CD4-positive, alpha-beta T cell treated with Interleukin-10 for 1 hour (primary cell): ENCODE results near the gene ARMC9.
"Not testable (repeated sequence)": the region's sequence is repeated elsewhere in the genome, so short reads cannot be mapped to it uniquely, and the experiment has no call there.

ENCODE experiments used
- DNase-seq: peaks from one replicate; pipeline ENCODE4 v3.0.0-alpha.2; 2020

Gene ARMC9

DNA sequence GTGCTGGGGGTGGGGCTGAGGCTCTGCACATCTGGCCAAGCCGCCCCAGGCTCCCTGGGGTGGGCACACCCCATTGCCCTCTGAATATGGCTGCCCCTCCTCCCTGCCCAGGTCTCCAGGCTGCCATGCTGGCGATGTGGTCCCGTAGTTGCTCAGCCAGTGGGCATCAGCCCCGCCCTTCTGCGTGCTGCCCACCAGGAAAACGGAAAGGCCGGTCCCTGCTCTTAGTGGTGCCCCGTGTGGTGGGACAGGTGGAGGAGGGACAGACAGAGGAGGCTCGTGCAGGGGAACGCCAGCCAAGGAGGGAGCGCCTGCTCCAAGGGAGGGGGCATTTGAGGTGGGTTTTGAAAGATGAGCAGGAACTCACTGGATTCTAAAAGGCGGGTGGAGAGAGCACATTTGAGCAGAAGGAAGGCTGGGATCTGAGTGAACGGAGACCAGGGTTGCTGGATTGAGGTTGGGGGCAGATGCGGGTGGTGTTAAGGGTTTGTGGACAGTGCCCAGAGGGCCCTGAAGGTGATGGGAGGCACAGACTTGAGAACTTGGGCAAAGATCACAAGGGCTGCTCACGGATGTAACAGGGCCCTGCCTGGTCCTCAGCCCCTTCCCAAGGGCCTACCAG, 190.4 kb downstream of the ARMC9 start:
- no peak for DNase-seq

DNA sequence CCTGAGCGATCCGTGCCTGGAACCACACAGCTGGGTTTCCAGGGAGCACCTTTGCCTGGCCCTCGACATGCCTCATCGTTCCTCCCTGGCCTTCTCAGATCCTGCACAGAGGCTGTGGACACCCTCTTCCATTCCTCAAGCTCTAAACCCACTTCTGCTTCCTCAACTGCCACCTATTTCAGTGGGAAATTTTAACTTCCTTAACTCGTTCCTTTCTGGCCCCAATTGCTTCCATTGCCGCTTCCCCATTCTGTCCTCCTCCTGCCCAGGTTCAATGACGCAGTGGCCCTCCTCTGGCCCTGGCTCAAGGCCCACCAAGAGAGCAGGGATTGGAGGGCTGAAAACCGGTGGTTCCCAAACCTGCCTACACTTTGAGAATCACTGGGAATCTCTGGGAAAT, 192.2 kb downstream of the ARMC9 start:
- DNase-seq: no peak

DNA sequence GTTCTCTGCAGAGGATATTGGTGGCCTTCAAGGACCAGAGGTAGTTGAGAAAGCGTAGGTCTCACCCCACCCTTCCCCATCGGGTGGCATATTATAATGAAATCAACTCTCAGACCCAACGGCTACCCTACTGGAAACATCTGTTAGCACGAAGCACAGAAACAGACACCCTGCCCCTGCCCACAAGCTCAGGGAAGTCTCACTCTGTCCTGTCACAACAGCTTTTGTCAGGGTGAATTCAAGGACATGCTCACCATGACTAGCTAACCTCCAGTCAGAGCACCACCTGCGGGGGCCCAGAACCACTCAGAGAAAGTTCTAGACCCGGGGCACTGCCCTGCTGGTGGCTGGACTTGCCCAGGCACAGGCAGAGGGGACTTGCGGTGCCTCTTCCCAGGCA, 193.6 kb downstream of the ARMC9 start:
- DNase-seq: no peak

DNA sequence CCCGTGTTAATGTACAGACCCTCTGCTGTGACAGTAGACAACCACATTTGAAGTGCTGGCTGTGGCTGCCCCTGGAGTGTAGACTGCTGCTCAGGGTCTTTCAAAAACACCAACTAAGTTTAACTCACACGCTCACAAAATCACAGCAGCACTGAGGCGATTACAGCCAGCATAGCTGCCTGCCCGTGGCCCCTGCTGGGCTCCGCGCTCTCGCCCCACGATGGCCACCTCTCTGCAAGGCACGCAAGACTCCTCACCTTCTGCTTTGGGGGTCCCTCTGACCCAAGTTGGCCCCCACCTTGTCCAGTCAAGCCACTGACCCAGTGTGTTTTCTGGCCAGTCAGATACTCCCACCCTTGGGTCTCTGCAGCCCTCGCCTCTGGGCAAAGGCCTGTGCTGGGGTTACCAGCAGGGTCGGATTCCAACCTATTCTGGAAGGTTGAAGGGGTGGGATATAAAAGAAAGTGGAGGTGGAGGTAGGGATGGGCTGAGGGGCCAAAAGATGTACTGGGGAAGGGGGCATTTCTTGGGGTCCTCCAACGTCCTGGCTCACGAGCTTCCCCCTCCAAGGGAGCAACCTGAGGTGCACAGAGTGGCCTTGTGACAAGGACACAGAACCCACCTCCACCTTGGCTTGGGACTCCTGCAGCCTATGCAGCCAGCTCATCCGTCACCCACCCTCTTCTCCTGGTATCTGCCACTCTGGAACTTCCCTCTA, 194.2 kb downstream of the ARMC9 start:
- DNase-seq: no peak

DNA sequence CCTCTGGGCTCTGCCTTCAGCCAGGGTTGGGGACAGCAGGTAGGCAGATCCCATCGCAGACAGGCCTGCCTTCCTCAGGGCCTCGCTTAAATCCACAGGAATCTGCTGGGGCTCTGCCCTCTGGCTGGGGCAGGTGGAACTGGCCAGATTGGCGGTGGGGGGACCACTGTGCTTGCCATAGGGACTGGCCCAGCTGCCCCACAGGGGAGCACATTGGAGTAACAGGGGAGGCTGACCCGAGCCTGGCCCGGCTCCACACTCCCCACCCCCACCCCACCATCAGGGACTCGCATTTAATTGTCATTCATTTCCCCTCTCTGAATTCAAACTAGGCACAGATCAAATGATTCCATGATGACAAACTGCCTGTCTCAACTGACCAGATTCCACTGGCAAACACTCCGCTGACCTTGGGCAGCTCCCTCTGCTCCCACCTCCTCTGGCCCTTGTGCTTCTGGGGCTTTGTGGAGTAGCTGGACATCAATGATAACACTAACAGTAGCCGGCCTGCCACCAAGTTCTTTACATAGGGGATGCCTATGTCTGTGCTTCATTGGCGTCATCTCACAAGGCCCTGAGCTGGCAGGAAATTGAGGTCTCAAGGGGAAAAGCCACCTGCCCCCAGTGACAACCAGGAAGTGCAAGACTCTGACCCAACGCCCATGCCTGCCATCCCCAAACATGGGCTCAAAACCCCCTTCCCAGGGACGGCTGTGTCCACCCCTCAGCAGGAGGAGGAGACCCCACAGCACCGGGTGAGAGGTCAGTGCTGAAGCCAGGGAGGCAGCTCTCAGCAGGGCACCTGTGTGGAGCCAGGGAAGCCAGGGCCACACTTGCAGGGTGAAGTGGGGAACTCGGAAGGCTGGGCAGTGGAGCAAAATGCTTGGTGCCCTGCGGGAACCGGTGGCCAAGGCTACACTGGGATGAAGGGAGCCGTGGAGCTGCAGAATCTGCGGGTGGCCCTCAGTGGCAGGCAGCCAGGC, 195.0 kb downstream of the ARMC9 start:
- DNase-seq: peak; percentile 43

DNA sequence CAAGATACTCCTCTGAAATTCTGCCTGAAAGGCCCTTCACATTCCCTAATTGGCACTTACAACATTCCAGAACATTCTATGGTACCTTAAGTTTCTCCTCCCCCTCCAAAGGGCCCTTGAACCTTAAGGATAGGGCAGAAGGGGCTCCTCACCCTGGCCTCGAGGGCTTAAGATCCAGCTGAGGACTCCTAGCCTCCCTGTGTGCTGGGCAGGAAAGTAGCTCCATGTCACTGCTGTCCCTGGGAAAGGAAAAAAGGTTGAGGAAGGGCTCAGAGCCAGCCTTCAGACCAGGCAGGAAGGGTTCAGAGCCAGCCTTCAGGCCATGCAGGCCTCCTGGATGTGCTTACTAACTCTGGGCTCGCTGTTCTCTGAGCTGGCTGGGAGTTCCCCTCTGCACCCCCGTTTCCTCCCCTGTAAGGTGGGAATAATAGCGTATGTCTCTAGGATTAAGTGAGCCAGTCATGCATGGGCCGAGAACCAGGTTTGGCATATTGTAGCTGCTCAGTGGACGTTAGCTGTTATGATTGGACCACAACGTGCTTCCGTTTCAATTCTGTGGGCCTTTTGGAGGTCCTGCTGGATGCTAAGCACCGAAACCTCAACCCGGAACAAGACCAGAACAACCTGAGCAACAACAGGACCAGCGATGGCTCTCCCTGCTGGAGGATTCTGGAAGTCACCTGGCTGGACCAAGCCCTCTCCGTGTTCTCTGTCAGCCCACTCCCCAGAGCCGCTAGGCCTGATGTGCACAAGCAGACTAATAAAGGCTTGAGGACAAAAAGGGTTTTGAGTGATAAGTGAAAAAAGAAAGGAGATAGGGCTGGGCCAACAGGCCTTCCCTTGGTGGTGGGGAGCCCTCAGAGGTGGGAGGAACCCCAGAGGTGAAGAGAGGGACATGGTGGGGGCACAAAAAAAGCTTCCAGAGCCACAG, 196.0 kb downstream of the ARMC9 start:
- no peak for DNase-seq

DNA sequence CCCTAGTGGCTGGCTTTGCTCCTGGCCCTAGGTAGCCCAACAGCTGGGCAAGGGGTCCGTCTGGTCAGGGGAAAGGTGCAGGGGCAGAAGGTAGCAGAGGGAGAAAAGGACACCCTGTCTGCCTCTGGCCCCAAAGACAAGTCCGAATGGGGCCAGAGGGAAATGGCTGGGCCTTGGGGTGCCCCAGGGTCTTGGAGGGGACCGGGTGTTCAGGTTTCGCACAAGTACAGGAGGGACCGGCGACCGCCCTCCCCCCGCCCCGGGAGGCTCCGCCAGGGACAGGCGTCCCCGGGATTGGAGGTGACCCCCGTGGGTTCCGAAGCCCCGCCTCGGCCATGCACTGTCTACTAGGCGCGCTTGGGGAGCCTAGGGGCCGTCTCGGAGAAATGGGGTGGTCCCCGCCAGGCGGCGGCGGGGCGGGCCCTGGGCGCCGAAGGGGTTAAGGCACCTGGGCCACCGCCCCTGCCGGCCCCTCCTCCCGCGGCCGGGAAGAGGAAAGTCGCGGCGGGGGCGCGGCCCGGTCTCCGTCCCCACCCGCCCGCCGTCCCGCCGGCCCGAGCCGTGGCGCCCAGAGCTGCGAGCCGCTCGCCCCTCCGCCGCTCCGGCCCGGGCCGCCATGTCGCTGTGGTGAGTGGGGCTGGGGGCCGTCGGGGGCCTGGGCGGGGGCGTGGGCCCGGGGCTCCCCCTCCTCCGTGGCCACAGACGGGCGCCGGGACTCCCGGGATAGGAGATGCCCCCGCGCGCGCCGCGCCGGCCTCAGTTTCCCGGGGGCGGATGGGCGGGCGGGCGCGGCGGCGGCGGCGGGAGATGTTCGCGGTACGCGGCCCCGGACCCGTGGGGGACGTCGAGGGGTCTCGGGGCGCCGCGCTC, 197.0 kb downstream of the ARMC9 start, which contains the start of gene B3GNT7:
B3GNT7 (plus strand) TSS at position 523 of the 870 bp plus-strand sequence; CDS start at position 617, 94 bp downstream.
- DNase-seq: no peak

DNA sequence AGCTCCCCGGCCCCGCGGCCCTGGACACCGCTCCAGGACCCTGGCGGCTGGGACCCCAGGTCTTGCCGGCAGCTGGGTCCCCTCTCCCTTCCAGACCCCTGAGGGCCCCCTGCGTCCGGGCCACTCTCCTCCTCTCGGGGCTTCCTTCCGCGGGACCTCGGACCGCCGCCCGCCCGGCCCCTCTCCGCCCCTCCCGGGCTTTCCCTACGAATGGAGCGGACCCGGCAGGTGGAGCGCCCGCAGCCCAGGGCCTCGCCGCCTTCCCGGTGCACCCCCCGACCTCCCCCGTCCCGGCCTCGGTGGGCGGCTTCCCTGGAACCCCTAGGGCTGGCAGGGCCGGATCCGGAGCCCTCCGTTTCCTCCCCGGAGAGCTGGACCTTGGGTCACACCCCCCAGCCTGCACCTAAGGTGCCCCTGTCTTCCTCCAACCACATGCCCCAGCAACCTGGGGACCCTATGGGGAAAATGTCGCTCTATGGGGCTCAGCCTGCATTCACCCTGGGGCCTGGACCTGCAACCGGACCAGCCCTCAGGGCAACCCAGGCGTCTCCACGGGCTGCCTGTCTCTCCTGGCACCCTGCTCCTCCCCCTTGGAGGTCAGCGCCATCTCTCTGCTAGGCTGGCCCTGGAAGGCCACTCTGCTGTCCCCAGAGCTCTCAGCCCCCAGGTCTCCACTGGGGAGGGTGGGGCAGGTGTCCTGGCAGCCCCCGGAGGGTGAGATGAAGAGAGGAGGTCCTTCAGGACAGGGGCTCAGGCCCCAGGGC, 197.8 kb downstream of the ARMC9 start:
- no peak for DNase-seq

DNA sequence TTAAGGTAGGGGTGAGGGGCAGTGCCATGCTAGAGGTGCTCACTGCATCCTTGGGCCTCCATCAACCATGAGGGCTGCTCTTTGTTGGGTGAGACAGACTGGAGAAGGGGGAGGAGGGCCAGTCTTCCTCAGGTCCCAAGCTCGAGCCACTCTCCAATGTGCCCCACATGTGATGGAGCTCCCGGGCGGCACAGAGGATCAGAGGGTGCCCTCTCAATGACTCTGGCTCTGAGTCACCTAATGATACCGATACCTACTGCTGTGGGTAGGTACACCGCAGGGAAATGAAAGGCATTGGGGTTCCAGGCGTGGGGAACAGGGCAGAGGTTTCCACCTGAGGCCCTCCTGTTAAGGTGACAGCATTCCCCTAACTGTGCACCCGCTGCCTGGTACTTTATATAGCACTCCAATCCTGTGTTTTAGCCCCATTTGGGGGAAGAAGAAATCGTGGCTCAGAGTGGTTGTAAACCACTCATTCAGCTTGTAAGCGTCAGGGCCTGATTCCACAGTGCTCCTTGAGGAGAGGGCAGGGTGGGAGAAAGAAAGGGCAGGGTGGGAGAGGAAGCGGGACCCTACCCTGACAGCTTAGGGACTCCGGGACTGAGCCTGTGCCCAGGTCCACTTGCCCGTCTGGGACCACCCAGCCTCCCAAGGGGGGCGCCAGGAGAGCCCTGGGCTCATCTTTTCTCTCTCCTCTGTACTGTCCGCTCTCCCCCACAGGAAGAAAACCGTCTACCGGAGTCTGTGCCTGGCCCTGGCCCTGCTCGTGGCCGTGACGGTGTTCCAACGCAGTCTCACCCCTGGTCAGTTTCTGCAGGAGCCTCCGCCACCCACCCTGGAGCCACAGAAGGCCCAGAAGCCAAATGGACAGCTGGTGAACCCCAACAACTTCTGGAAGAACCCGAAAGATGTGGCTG, 198.8 kb downstream of the ARMC9 start:
- no peak for DNase-seq

DNA sequence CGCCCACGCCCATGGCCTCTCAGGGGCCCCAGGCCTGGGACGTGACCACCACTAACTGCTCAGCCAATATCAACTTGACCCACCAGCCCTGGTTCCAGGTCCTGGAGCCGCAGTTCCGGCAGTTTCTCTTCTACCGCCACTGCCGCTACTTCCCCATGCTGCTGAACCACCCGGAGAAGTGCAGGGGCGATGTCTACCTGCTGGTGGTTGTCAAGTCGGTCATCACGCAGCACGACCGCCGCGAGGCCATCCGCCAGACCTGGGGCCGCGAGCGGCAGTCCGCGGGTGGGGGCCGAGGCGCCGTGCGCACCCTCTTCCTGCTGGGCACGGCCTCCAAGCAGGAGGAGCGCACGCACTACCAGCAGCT, 199.5 kb downstream of the ARMC9 start:
- DNase-seq: no peak

DNA sequence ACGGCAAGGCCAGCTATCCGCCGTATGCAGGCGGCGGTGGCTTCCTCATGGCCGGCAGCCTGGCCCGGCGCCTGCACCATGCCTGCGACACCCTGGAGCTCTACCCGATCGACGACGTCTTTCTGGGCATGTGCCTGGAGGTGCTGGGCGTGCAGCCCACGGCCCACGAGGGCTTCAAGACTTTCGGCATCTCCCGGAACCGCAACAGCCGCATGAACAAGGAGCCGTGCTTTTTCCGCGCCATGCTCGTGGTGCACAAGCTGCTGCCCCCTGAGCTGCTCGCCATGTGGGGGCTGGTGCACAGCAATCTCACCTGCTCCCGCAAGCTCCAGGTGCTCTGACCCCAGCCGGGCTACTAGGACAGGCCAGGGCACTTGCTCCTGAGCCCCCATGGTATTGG, 200.2 kb downstream of the ARMC9 start:
- no peak for DNase-seq

DNA sequence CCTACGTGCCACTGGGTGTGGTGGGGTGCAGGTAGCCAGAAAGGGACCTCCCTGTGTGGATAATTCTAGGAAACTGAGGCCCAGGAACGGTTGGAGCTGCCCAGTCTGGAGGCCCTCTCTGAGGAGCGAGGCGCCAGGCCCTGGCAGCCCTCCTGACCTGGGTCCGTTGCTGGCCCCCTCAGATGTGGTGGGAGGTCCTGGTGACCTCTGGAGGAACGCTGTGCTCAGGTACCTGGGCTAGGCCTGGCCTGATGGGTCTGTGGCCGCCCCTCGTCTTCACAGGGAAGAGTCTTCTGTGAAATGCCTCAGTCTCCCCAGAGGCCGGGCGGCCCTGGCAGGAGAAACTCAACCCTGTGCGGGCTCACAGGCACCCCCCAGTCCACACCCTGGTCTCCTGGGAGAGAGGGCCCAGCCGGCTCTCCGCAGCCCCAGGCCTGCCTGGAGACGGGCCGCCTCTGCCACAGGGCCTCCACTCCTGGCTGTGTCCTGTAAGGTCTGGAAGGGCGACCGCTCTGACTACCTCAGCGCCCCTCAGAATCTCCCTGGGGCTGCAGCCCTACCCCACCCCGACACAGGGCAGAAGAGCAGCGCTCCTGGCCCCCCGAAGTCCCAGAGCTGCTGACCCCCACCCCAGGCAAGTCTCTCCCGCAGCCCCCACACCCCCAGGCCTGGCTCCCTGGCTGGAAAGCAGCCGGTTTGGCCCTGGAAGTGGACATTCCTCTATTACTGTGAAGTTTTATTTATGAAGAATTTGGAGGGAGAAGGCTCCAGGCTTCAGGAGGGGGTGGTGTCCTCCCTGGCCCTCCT, 200.8 kb downstream of the ARMC9 start:
- DNase-seq: no peak

DNA sequence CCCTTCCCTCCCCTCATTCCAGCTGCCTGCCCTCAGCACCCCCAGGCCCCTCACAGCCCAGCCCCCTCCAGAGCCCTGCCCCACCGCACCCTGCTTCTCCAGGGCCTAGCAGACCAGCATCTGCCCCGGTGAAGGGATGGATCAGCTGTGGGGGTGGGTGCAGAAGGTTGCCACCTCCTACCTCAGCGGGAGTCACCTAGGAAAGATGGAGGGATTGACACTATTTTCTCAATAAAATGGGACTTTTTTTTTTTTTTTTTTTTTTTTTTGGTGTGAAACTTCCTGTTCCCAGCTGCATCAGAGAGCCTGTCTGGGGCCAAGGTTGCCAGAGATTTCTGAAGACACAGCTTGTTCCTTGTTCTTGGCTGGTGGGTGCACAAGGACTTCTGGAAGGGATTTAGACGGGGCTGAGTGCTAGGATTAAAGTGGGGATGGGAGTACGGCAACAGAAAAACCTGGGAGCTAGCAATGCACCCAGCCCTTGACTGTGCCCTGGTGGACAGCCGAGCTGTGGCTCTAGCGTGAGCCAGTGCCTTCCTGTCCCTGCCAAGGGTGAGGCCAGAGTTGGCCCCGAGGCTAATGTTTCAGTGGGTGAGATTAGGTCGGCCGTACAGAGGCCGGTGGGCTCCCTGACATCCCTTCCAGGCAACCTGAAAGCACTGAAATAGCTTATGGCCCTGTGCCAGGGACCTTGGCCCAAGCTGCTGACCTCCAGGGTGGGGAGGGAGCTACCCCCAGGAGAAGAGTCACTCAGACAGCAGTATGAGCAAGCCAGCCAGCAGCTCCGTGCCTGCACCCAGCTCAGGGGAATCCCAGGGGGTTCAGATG, 201.6 kb downstream of the ARMC9 start:
- DNase-seq: no peak

DNA sequence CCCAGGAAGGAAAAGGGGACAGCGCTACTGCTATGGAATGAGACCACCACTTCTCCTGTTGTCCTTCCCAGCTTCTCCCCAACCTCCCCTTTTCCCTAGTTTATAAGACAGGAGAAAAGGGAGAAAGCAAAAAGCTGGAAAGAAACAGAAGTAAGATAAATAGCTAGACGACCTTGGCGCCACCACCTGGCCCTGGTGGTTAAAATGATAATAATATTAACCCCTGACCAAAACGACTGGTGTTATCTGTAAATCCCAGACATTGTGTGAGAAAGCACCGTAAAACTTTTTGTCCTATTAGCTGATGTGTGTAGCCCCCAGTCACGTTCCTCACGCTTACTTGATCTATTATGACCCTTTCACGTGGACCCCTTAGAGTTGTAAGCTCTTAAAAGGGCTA, 202.2 kb downstream of the ARMC9 start:
- DNase-seq: not testable (repeated sequence)

DNA sequence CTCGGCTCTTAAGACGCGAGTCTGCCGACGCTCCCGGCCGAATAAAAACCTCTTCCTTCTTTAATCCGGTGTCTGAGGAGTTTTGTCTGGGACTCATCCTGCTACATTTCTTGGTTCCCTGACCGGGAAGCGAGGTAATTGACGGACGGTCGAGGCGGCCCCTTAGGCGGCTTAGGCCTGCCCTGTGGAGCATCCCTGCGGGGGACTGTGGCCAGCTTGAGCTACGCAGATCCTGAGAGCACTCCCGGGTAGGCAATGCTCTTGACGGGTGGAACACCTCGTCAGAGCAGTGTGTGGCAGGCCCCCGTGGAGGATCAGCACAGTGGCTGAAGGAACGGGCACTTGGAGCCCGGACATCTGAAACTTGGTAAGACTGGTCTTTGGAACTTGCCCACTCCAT, 202.7 kb downstream of the ARMC9 start:
- not testable (repeated sequence) for DNase-seq

DNA sequence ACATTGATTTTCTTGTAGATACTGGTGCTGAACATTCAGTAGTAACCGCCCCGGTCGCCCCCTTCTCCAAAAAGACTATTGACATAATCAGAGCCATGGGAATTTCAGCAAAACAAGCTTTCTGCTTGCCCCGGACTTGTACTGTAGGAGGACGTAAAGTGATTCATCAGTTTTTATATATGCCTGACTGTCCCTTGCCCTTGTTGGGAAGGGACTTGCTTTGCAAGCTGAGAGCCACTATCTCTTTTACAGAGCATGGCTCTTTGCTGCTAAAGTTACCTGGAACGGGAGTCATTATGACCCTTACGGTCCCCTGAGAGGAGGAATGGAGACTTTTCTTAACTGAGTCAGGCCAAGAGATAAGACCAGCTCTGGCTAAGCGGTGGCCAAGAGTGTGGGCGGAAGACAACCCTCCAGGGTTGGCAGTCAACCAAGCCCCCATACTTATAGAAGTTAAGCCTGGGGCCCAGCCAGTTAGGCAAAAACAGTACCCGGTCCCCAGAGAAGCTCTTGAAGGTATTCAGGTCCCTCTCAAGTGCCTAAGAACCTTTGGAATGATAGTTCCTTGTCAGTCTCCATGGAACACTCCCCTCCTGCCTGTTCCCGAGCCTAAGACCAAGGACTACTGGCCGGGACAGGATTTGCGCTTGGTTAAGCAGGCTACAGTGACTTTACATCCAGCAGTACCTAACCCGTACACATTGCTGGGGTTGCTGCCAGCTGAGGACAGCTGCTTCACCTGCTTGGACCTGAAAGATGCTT, 205.2 kb downstream of the ARMC9 start:
- DNase-seq: not testable (repeated sequence)

DNA sequence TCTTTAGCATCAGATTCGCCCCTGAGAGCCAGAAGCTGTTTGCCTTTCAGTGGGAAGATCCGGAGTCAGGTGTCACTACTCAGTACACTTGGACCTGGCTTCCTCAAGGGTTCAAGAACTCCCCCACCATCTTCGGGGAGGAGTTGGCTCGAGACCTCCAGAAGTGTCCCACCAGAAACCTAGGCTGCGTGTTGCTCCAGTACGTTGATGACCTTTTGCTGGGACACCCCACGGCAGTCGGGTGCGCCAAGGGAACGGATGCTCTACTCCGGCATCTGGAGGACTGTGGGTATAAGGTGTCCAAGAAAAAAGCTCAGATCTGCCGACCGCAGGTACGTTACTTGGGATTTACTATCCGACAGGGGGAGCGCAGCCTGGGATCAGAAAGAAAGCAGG, 205.8 kb downstream of the ARMC9 start:
- DNase-seq: not testable (repeated sequence)
